ENCODE data around the gene FLT1.

Gene FLT1

DNA sequence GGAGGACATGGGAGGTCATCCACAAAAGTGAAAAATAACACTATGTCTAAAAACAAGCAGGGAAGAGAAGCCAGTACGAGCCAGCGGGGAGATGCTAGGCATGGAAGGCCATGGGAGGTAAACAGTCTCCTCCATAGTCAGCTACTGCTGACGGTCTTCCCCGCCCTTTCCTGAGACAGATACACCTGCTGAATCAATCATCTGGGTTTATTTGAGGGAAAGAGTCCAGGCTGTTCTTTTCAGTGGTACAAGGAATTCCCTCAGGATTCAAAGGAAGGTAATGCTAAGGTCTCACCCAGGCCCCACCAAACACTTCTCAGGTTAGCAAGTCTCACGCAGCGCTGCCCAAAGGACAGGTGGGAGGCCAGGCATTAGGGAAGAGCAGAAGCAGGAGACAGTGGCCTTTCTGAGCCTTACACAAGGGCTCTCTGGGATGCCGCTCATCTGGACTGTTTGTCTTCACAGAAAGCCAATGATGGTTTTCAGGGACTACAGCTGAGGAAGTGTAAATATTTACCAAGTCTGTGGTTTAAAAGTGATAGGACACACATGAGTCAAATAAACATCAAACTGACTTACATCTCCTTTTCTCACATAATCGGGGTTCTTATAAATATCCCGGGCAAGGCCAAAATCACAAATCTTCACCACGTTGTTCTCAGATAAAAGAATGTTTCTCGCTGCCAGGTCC lies 173.9 kb downstream of the FLT1 start:
- TF ChIP-seq, protein P1, sequence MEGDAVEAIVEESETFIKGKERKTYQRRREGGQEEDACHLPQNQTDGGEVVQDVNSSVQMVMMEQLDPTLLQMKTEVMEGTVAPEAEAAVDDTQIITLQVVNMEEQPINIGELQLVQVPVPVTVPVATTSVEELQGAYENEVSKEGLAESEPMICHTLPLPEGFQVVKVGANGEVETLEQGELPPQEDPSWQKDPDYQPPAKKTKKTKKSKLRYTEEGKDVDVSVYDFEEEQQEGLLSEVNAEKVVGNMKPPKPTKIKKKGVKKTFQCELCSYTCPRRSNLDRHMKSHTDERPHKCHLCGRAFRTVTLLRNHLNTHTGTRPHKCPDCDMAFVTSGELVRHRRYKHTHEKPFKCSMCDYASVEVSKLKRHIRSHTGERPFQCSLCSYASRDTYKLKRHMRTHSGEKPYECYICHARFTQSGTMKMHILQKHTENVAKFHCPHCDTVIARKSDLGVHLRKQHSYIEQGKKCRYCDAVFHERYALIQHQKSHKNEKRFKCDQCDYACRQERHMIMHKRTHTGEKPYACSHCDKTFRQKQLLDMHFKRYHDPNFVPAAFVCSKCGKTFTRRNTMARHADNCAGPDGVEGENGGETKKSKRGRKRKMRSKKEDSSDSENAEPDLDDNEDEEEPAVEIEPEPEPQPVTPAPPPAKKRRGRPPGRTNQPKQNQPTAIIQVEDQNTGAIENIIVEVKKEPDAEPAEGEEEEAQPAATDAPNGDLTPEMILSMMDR (IDR thresholded peaks at IDR 0.05; ENCODE audit: low read depth, low read length), result no peak
- no peak for DNase-seq (ENCODE audit: extremely low read depth, low read depth)

DNA sequence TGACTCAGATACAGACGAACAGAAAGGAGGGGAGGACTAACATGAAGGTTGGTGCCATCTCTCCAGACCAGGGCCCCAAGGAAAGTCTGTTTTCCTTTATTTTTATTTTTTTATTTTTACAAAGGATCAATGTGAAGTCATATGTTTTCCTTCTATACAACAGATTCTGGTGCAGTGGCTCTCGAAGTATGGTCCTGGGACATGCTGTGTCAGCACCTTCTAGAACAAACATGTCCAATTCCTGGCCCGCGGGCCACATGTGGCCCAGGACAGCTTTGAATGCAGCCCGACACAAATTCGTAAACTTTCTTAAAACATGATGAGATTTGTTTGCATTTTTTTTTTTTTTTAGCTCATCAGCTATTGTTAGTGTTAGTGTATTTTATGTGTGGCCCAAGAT lies 174.7 kb downstream of the FLT1 start:
- TF ChIP-seq, protein P1 (IDR thresholded peaks at IDR 0.05; ENCODE audit: low read depth, low read length), result no peak
- DNase-seq (ENCODE audit: extremely low read depth, low read depth), result no peak

DNA sequence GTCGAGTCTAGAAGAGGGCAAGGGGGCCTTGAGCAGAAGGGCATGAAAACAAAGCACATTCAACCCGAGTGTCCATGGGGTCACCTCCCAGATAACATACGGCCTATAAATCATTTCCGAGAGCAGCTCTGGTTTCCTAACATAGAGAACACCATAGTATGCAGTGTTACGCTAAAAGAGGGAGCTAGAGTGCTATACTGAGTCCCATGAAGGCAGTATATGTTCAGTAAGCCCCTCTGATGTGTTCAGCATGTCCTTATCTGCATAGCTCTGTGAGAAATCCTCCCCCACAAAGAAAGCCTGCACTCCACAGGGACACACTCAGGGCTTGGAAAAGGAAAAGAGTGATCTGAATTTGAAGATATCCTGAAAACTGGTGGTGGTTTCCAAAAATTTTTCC lies 175.4 kb downstream of the FLT1 start:
- DNase-seq (ENCODE audit: extremely low read depth, low read depth), result no peak
- TF ChIP-seq, protein P1 (IDR thresholded peaks at IDR 0.05; ENCODE audit: low read depth, low read length), result no peak

DNA sequence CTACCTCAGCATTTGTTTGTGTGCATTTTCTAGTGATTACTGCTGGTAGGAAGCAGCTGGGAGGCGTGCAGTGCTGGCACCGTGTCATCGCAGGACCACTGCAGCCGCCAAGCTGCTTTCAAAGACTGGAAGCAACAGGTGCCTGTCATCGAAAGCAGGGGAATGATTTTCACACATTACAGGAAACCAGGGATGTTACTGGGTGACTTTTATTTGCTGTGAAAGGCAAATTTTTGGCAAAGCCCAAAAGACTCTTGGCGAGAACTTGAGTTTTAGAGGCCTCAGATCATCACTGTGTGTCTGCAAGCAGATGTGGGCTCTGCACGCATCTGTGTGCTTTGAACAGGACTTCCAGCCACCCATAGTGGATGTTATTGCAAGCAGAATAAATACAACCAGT lies 176.4 kb downstream of the FLT1 start:
- no peak for DNase-seq (ENCODE audit: extremely low read depth, low read depth)

DNA sequence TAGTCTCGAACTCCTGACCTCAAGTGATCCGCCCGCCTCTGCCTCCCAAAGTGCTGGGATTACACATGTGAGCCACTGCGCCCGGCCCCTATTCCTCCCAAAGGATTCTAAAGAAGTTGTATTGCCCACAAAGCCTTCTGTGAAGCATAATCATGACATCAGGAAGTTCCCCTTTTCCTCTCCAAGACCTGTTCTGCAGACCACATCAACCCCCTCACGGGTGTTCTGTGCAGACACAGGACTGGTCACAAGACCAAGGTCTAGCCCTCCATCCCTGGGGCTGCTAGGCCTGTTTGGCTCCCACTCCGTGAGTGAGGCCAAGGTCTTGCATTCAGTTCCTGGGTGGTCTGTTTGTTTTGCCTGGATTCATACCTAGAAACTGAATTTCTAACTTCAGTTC lies 178.1 kb downstream of the FLT1 start:
- TF ChIP-seq, protein P1 (IDR thresholded peaks at IDR 0.05; ENCODE audit: low read depth, low read length), result no peak
- no peak for DNase-seq (ENCODE audit: extremely low read depth, low read depth)

More for the DNA sequence above, 176.4 kb downstream of the FLT1 start:
- TF ChIP-seq, protein P1 (IDR thresholded peaks at IDR 0.05; ENCODE audit: low read depth, low read length), result no peak

DNA sequence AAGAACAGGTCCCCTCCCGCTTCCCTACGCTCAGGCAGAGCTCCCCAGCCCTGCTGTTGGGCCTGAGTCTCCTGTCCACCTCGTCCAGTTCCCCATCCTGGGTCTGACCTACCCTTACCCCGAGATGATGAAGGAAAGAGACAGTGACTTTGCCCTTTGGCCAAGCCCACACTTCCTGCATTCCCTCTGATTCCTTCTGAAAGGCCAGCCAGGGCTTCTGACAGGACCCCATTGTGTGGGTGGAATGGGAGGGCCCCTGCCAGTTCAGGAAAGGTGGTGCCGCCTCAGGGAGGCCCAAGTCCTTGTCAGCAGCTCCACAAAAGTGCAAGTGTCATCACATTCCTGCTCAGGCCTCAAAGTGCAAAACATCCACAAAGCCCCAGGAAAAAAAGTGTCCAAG lies 178.8 kb downstream of the FLT1 start:
- DNase-seq (ENCODE audit: extremely low read depth, low read depth), result no peak
- TF ChIP-seq, protein P1 (IDR thresholded peaks at IDR 0.05; ENCODE audit: low read depth, low read length), result no peak

DNA sequence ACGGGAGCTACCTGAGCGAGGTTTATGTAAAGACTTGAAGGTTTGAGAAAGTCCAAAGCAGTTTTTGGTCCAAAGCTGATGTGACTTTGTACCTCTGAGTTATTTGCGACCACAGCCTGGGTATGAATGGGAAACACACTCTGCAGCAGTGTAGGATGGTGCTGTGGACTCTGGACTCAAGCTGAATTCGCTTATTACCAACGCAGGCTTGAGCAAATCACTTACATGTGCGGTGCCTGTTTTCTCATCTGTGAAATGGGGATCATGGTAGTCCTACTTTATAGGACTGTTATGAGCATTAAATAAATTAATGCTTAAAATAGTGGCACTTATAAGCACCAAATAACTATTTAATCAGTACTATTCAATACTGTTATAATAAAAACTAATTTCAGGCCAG lies 180.0 kb downstream of the FLT1 start:
- TF ChIP-seq, protein P1 (IDR thresholded peaks at IDR 0.05; ENCODE audit: low read depth, low read length), result no peak
- DNase-seq (ENCODE audit: extremely low read depth, low read depth), result no peak

Measured in AG09319 (cell line).